KOPT-K1 (cell line): ENCODE measurements around the gene ZNF804A.

Experiments
- H3K27ac ChIP-seq: fragments of 200-600 bp; sonication (generic); 2 replicates; pipeline ENCODE4 v1.5.1; 2016; ENCODE audit warnings: antibody characterized with exemption, mild to moderate bottlenecking, low read depth, low read length; ENCODE audit not compliant: poor library complexity, severe bottlenecking
- H3K36me3 ChIP-seq: fragments of 200-600 bp; sonication (generic); 2 replicates; pipeline ENCODE4 v1.5.1; 2017; ENCODE audit warnings: antibody characterized with exemption, mild to moderate bottlenecking, low read length, moderate library complexity; ENCODE audit not compliant: insufficient read depth
- H3K9me3 ChIP-seq: fragments of 200-600 bp; sonication (generic); 2 replicates; pipeline ENCODE4 v1.5.1; 2017; ENCODE audit warnings: antibody characterized with exemption, low read length, mild to moderate bottlenecking; ENCODE audit not compliant: insufficient read depth, poor library complexity, severe bottlenecking

The ZNF804A gene

GRCh38 chr2:184971546-184972068, 373.3 kb downstream of the ZNF804A start:
- no peaks in the 10 kb centered on the region for H3K9me3 ChIP-seq
- H3K27ac ChIP-seq, result no peak overlapping the region

More at GRCh38 chr2:184971546-184972068, 373.3 kb downstream of the ZNF804A start:
- no peaks in the 10 kb centered on the region for H3K36me3 ChIP-seq
